Adrenal gland (tissue), 12 donors: ENCODE measurements around the gene SLIT2. TPM values are rescaled to one million over a fixed set of nuclear protein-coding genes. Genes with fewer than 3 reads are reported as not detected.

Source experiments
- DNase-seq, 7 donors: peaks; one replicate each; pipeline ENCODE4 v3.0.0-alpha.2; 2019 to 2020
- H3K27ac ChIP-seq, 5 donors: fragments of 200-600 bp; sonication (generic) in 4 of 5; 1 replicate in 3 of 5; 2 replicates in 2 of 5; pipeline versions ENCODE4 v1.5.1 to v1.8.0; 2016 to 2020; ENCODE audit warnings: mild to moderate bottlenecking in 1 of 5
- H3K27me3 ChIP-seq: fragments of 200-600 bp; 2 replicates; pipeline ENCODE4 v1.8.0; 2021
- H3K36me3 ChIP-seq, 2 donors: fragments of 200-600 bp; replicated peaks in 1 of 2; 1 replicate in 1 of 2; 2 replicates in 1 of 2; pipeline versions ENCODE4 v1.5.1 to v1.8.0; 2018 to 2022
- H3K4me1 ChIP-seq, 2 donors: fragments of 200-600 bp; replicated peaks in 1 of 2; 1 replicate in 1 of 2; 2 replicates in 1 of 2; pipeline versions ENCODE4 v1.5.1 to v1.8.0; 2018 to 2021
- H3K4me3 ChIP-seq, 4 donors: fragments of 200-600 bp; sonication (generic) in 3 of 4; one replicate each; pipeline ENCODE4 v1.5.1; 2016 to 2018
- H3K9me3 ChIP-seq, 3 donors: fragments of 200-600 bp; sonication (generic) in 1 of 3; replicated peaks in 1 of 3; 1 replicate in 2 of 3; 2 replicates in 1 of 3; pipeline versions ENCODE4 v1.5.1 to v1.8.0; 2016 to 2021
- POLR2A ChIP-seq, 2 donors: fragments of 450-650 bp; IDR thresholded peaks; one replicate each; pipeline ENCODE4 v1.6.1; 2017; ENCODE audit warnings: antibody characterized with exemption in 2 of 2, mild to moderate bottlenecking in 2 of 2, moderate library complexity in 1 of 2
- WGBS, 4 donors: extraction: QIAGEN DNeasy Blood & Tissue Kit in 2 of 4; methylation state at CpG; one replicate each; pipeline versions ENCODE4 v1.1.5 to v1.1.7; 2013 to 2017; 5-methylcytosine and 5-hydroxymethylcytosine counted together
- intact Hi-C, 2 donors: fragments of 100-400 bp; cut with DNase I; formaldehyde crosslinking; loops; one replicate each; pipeline versions ENCODE4 v1.14.1 to v1.15.0; 2022 to 2023
- polyA plus RNA-seq, 3 donors: library from polyadenylated mRNA; stranded (reverse); fragments of 200-250 nt in 2 of 3; fragments of 350-450 nt in 1 of 3; fragmentation: Illumina TruSeq in 1 of 3; extraction: RNeasy Lipid Tissue Mini Kit (QIAGEN cat#74804) in 1 of 3; gene quantifications; one replicate each; pipeline ENCODE4 v1.2.3, GENCODE V29; 2013 to 2014
- total RNA-seq, 9 donors: library from RNA; depleted of rRNA in 4 of 9; stranded (reverse); fragments of >200 nt in 4 of 9; fragments of 120-200 nt in 1 of 9; fragmentation: NEBNext Ultra II Directional in 1 of 9; extraction: Animal tissue kit (Norgen Biotek cat#: 25700) in 1 of 9; gene quantifications; one replicate each; pipeline versions ENCODE4 v1.1.0 to v1.2.4, GENCODE V29; 2013 to 2023
- TF ChIP-seq, protein P1 (sequence below), 6 experiments: fragments of 450-650 bp in 4 of 6; fragments of 200-600 bp in 2 of 6; sonication (generic) in 1 of 6; IDR thresholded peaks; 1 replicate in 5 of 6; 2 replicates in 1 of 6; pipeline versions ENCODE4 v1.5.1 to v1.8.0; 2016 to 2021; ENCODE audit warnings: antibody characterized with exemption in 6 of 6, mild to moderate bottlenecking in 2 of 6, moderate library complexity in 1 of 6
- donor health status: healthy with polysubstance abuse.
- donor health status: Bipolar disorder and iron deficiency.
- donor health status: DM: yes; HTN: yes; CAD: no.
- donor health status: DM: no; HTN: no; CAD: no.
- donor health status: DM: no; HTN: no; CAD: no.
- donor health status: DM: yes; HTN: yes; CAD: no.

The SLIT2 gene
- total and polyA plus RNA-seq, 12 donors = 9.4 to 68.7 (median 36.8) TPM

DNA sequence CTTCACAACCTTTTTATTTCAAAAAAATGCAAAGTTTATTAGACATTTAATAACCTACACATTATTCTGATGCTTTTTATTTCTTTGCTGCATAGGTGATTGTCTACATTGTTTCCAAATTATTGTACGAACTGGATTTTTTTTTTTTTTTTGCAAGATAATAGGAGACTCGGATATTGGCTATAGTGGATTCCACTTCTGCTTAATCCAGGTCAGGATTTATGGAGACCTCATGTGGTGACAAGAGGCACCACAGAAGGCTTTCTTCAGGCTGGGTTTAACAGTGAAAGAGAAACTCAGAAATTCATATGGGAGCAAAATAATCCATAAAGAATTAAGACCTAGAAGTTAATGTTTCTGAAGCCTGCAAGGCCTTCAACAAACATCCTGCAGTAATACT lies 2.4 kb upstream of the SLIT2 start:
- H3K9me3 ChIP-seq = no peaks in the 10 kb centered on the region
- DNase-seq = peak in 2 of 7 donors; percentile 13 to 19
- H3K4me1 ChIP-seq = peaks cover 0 to 7% of the 10 kb centered on the region in 2 donors
- no peak for TF ChIP-seq POLR2A (IDR thresholded peaks at IDR 0.05)
- TF ChIP-seq, protein P1, sequence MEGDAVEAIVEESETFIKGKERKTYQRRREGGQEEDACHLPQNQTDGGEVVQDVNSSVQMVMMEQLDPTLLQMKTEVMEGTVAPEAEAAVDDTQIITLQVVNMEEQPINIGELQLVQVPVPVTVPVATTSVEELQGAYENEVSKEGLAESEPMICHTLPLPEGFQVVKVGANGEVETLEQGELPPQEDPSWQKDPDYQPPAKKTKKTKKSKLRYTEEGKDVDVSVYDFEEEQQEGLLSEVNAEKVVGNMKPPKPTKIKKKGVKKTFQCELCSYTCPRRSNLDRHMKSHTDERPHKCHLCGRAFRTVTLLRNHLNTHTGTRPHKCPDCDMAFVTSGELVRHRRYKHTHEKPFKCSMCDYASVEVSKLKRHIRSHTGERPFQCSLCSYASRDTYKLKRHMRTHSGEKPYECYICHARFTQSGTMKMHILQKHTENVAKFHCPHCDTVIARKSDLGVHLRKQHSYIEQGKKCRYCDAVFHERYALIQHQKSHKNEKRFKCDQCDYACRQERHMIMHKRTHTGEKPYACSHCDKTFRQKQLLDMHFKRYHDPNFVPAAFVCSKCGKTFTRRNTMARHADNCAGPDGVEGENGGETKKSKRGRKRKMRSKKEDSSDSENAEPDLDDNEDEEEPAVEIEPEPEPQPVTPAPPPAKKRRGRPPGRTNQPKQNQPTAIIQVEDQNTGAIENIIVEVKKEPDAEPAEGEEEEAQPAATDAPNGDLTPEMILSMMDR (IDR thresholded peaks at IDR 0.05) = peak; percentile 14 to 55 (median 48)
- 19 to 28% (median 21%) methylated on average over 2 of the region's 2 CpGs for WGBS, 4 donors
- no peaks in the 10 kb centered on the region for H3K27me3 ChIP-seq
- H3K27ac ChIP-seq = no peak overlapping the region
- H3K36me3 ChIP-seq = no peaks in the 10 kb centered on the region
- intact Hi-C loops = no loop called here
- H3K4me3 ChIP-seq = no peak overlapping the region

DNA sequence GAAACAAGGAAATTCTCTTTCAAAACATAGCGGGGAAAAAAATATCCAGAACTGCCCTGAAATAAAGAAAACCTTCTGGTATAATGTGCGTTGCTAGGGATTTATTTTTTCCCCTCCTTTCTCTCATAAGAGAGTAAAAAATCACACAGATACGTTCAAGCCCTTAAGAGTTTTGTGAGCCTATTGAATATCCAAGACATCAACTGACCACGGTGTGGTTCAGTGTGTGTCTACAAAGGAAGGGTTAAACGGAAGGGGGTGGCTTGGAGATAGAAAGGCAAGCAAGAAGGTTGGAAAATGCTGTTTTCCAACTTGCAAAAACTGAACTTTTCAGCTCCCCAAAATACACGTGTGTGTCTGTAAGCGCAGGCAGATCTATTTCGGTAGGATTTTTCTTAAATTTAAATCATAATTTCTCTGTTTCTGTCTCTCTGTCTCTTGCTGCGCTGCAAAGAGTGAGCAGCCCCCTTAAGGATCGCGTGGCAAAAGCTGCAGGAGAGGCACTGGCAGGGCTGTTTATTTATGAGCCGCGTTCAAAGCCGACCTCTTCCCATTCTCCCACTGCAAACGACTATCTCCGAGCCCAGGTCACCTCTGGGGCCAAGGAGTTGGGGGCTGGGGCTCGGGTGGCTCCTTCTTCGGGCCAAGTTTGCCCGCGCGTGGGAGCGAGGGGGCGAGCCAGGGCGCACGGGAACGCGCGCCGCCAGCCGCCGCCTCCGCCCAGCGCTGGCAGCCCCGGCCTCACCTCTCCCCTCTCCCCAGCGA lies 492 bp upstream of the SLIT2 start:
- intact Hi-C loops = no loop called here
- 3 to 8% (median 5%) methylated on average over 13 to 35 of the region's 35 CpGs for WGBS, 4 donors
- no peak for DNase-seq

DNA sequence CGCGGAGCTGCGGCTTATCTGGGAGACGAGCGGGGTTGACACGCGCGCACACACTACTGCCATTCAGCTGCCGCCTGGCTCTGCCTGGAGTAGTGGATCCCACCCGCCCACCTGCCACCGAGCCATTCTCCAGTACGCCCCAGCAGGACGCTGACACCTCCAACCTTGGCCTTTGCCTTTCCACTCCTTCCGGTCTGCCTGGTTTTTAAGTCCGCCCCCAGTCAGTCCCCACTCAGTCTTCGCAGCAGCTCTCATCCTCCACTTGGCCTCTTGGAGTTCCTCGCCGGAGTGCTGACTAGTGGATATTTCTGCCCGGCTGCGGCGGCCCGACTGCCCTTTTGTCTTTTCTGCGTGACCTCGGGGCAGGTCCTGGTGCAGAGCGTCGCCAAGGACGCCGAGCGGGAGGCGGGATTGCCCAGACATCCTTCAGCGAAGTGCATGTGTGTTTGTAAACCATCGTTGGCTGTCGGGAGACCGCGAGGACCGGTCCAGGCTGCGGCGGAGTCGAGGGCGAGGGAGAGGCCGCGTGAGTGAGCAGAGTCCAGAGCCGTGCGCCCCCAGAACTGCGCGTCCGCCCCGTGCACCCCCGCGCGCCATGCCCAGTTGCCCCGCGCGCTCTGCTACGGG lies 1.1 kb downstream of the SLIT2 start:
- H3K27ac ChIP-seq = peak overlapping the region in 2 of 5 donors; percentile 69 to 74
- peak in 1 of 2 donors; percentile 52 for TF ChIP-seq POLR2A (IDR thresholded peaks at IDR 0.05)
- TF ChIP-seq, protein P1 (IDR thresholded peaks at IDR 0.05) = no peak
- H3K27me3 ChIP-seq = no peaks in the 10 kb centered on the region
- H3K4me1 ChIP-seq = peaks cover 0 to 20% of the 10 kb centered on the region in 2 donors
- intact Hi-C loops = no loop called here
- DNase-seq = peak; percentile 35 to 71 (median 57)
- peak overlapping the region; percentile 21 to 77 (median 67) for H3K4me3 ChIP-seq
- H3K9me3 ChIP-seq = no peaks in the 10 kb centered on the region
- WGBS, 4 donors = 0 to 2% (median 1%) methylated on average over 16 to 55 of the region's 55 CpGs
- H3K36me3 ChIP-seq = no peaks in the 10 kb centered on the region

More for the DNA sequence above, 492 bp upstream of the SLIT2 start:
- Histone ChIP-seq H3K9me3 (no peaks in the 10 kb centered on the region), H3K36me3 (no peaks in the 10 kb centered on the region), H3K27me3 (no peaks in the 10 kb centered on the region), H3K4me3 (peak overlapping the region in 3 of 4 donors; percentile 31 to 77 (median 74)), H3K4me1 (peaks cover 0 to 7% of the 10 kb centered on the region in 2 donors), H3K27ac (peak overlapping the region in 3 of 5 donors; percentile 39 to 74 (median 69))
- TF ChIP-seq, protein P1 (IDR thresholded peaks at IDR 0.05) = no peak
- no peak for TF ChIP-seq POLR2A (IDR thresholded peaks at IDR 0.05)

DNA sequence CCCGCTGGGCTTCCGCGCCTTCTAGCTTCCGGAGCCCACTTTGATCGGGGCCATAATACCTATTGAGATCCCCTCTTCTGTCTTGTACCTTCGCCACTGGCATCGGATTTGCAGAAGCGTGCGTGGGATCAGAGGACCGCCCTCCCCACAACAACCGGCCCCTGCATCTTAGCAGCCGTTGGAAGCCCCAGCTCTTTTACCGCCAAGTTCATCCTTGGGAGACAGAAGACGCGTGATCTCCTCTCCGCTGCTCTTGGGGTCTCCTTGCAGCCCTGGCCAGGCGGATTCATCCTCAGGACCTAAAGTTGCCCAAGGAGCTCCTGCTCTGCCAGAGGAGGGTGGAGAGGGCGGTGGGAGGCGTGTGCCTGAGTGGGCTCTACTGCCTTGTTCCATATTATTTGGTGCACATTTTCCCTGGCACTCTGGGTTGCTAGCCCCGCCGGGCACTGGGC lies 1.6 kb downstream of the SLIT2 start:
- H3K27ac ChIP-seq = peak overlapping the region in 1 of 5 donors; percentile 74
- H3K27me3 ChIP-seq = no peaks in the 10 kb centered on the region
- H3K4me1 ChIP-seq = peaks cover 1 to 24% of the 10 kb centered on the region in 2 donors
- intact Hi-C loops = no loop called here
- H3K9me3 ChIP-seq = no peaks in the 10 kb centered on the region
- 0 to 2% (median 2%) methylated on average over 13 to 21 of the region's 21 CpGs for whole genome bisulfite sequencing, 4 donors
- DNase-seq = peak in 2 of 7 donors; percentile 16 to 17
- H3K4me3 ChIP-seq = peak overlapping the region in 3 of 4 donors; percentile 21 to 77 (median 74)
- TF ChIP-seq, protein P1 (IDR thresholded peaks at IDR 0.05) = no peak
- H3K36me3 ChIP-seq = no peaks in the 10 kb centered on the region
